ENCODE data around the gene DRAP1. TPM values are rescaled to one million over a fixed set of nuclear protein-coding genes. Genes with fewer than 3 reads are reported as not detected.
A peak's percentile ranks its signal among the peaks of the same experiment; 100 is the strongest.

DRAP1 gene
- total and polyA plus RNA-seq, 2 donors from 2014 or later: 51.2 to 150 TPM

- DNase-seq (no peak), FAIRE-seq (no peak)
- intact Hi-C loops (cut with DNase I): no loop called here
- Histone ChIP-seq H3K4me3 (ENCODE audit: low read length in 3 of 3) (no peak overlapping the region), H3K27ac (ENCODE audit: low read depth in 2 of 2, low read length in 2 of 2) (no peak overlapping the region), H3K4me1 (ENCODE audit: control insufficient read depth in 2 of 3, insufficient read depth in 2 of 3, low read depth in 1 of 3, low read length in 3 of 3) (peaks cover 0 to 23% (median 14%) of the 10 kb centered on the region in 3 donors), H3K9ac (ENCODE audit: low read length in 3 of 3) (no peak overlapping the region), H3K27me3 (ENCODE audit: control insufficient read depth, insufficient read depth, low read length) (no peaks in the 10 kb centered on the region), H3K9me3 (ENCODE audit: control insufficient read depth in 2 of 3, insufficient read depth in 1 of 3, low read length in 3 of 3) (no peaks in the 10 kb centered on the region), H3K36me3 (ENCODE audit: control insufficient read depth in 2 of 3, insufficient read depth in 3 of 3, low read length in 3 of 3) (peaks cover 0 to 3% (median 2%) of the 10 kb centered on the region in 3 donors)
- no peak for TF ChIP-seq CTCF (IDR thresholded peaks at IDR 0.05; ENCODE audit: borderline replicate concordance, extremely low read depth, insufficient read depth)
These were observed 2.6 kb downstream of the DRAP1 start for GRCh38 chr11:65921876-65922275.

- Histone ChIP-seq H3K27me3 (ENCODE audit: control insufficient read depth, insufficient read depth, low read length) (no peaks in the 10 kb centered on the region), H3K4me3 (ENCODE audit: low read length in 3 of 3) (no peak overlapping the region), H3K27ac (ENCODE audit: low read depth in 2 of 2, low read length in 2 of 2) (no peak overlapping the region), H3K9me3 (ENCODE audit: control insufficient read depth in 2 of 3, insufficient read depth in 1 of 3, low read length in 3 of 3) (no peaks in the 10 kb centered on the region), H3K36me3 (ENCODE audit: control insufficient read depth in 2 of 3, insufficient read depth in 3 of 3, low read length in 3 of 3) (peaks cover 0 to 3% (median 2%) of the 10 kb centered on the region in 3 donors), H3K4me1 (ENCODE audit: control insufficient read depth in 2 of 3, insufficient read depth in 2 of 3, low read depth in 1 of 3, low read length in 3 of 3) (peaks cover 0 to 16% (median 10%) of the 10 kb centered on the region in 3 donors), H3K9ac (ENCODE audit: low read length in 3 of 3) (no peak overlapping the region)
- intact Hi-C loops (cut with DNase I): no loop called here
- no peak for TF ChIP-seq CTCF (IDR thresholded peaks at IDR 0.05; ENCODE audit: borderline replicate concordance, extremely low read depth, insufficient read depth)
- DNase-seq (no peak), FAIRE-seq (no peak)
These were observed 3.3 kb downstream of the DRAP1 start for GRCh38 chr11:65922565-65922964.

- intact Hi-C loops (cut with DNase I): no loop called here
- DNase-seq (no peak), FAIRE-seq (no peak)
- no peak overlapping the region for H3K4me3 ChIP-seq (ENCODE audit: low read length in 3 of 3)
- H3K27ac ChIP-seq (ENCODE audit: low read depth in 2 of 2, low read length in 2 of 2): no peak overlapping the region
- no peaks in the 10 kb centered on the region for H3K9me3 ChIP-seq (ENCODE audit: control insufficient read depth in 2 of 3, insufficient read depth in 1 of 3, low read length in 3 of 3)
- H3K27me3 ChIP-seq (ENCODE audit: control insufficient read depth, insufficient read depth, low read length): no peaks in the 10 kb centered on the region
- no peak overlapping the region for H3K9ac ChIP-seq (ENCODE audit: low read length in 3 of 3)
- TF ChIP-seq CTCF (IDR thresholded peaks at IDR 0.05; ENCODE audit: borderline replicate concordance, extremely low read depth, insufficient read depth): no peak
- H3K4me1 ChIP-seq (ENCODE audit: control insufficient read depth in 2 of 3, insufficient read depth in 2 of 3, low read depth in 1 of 3, low read length in 3 of 3): peaks cover 0 to 6% (median 4%) of the 10 kb centered on the region in 3 donors
- peaks cover 0 to 3% (median 2%) of the 10 kb centered on the region in 3 donors for H3K36me3 ChIP-seq (ENCODE audit: control insufficient read depth in 2 of 3, insufficient read depth in 3 of 3, low read length in 3 of 3)
These were observed 6.2 kb downstream of the DRAP1 start for GRCh38 chr11:65925397-65925796.

- no peak for TF ChIP-seq CTCF (IDR thresholded peaks at IDR 0.05; ENCODE audit: borderline replicate concordance, extremely low read depth, insufficient read depth)
- DNase-seq: peak in 1 of 5 donors; percentile 53
- intact Hi-C loops (cut with DNase I): no loop called here
These were observed 8.7 kb downstream of the DRAP1 start for GRCh38 chr11:65927904-65928397.

More at GRCh38 chr11:65927904-65928397, 8.7 kb downstream of the DRAP1 start:
- FAIRE-seq: no peak
- Histone ChIP-seq H3K9me3 (ENCODE audit: control insufficient read depth in 2 of 3, insufficient read depth in 1 of 3, low read length in 3 of 3) (no peaks in the 10 kb centered on the region), H3K9ac (ENCODE audit: low read length in 3 of 3) (no peak overlapping the region), H3K27ac (ENCODE audit: low read depth in 2 of 2, low read length in 2 of 2) (no peak overlapping the region), H3K27me3 (ENCODE audit: control insufficient read depth, insufficient read depth, low read length) (no peaks in the 10 kb centered on the region), H3K36me3 (ENCODE audit: control insufficient read depth in 2 of 3, insufficient read depth in 3 of 3, low read length in 3 of 3) (no peaks in the 10 kb centered on the region), H3K4me1 (ENCODE audit: control insufficient read depth in 2 of 3, insufficient read depth in 2 of 3, low read depth in 1 of 3, low read length in 3 of 3) (no peaks in the 10 kb centered on the region), H3K4me3 (ENCODE audit: low read length in 3 of 3) (no peak overlapping the region)
